ENCODE data around the gene HMGA1. TPM values are rescaled to one million over a fixed set of nuclear protein-coding genes. Genes with fewer than 3 reads are reported as not detected.
A peak's percentile ranks its signal among the peaks of the same experiment; 100 is the strongest.

The HMGA1 gene
- total and polyA plus RNA-seq, 2 of the 13 experiments (the other 11 are each of a cell fraction or from before 2014, with no cell fraction given): 117 to 145 TPM

GRCh38 chr6:34248198-34248726 is 11.6 kb downstream of the HMGA1 start (continued):
- TF ChIP-seq EZH2 (conservative IDR thresholded peaks at IDR 0.05; ENCODE audit: low read depth, low read length) (no peak), ZNF546 (CRISPR knock-in tag; conservative IDR thresholded peaks at IDR 0.05) (no peak), ZNF484 (CRISPR knock-in tag; IDR thresholded peaks at IDR 0.05; ENCODE audit: borderline replicate concordance, low read depth) (no peak), REPIN1 (CRISPR knock-in tag; IDR thresholded peaks at IDR 0.05; ENCODE audit: borderline replicate concordance, low read depth) (no peak), ZSCAN22 (CRISPR knock-in tag; IDR thresholded peaks at IDR 0.05) (no peak), CEBPZ (IDR thresholded peaks at IDR 0.05; ENCODE audit: low read length) (no peak), ZNF331 (CRISPR knock-in tag; IDR thresholded peaks at IDR 0.05) (no peak), ZBTB40 (IDR thresholded peaks at IDR 0.05) (no peak), ZBTB40 (CRISPR knock-in tag; IDR thresholded peaks at IDR 0.05) (peak; percentile 51; the same call in 1 of the 2 replicates), GABPA (IDR thresholded peaks at IDR 0.05; ENCODE audit: low read depth, low read length) (no peak), GABPA (CRISPR knock-in tag; IDR thresholded peaks at IDR 0.05; ENCODE audit: low read depth) (no peak), FOXM1 (CRISPR knock-in tag; IDR thresholded peaks at IDR 0.05) (no peak), MYNN (CRISPR knock-in tag; IDR thresholded peaks at IDR 0.05; ENCODE audit: low read depth) (no peak), HDAC6 (IDR thresholded peaks at IDR 0.05; ENCODE audit: low read depth, low read length) (no peak)

Data from HepG2 (cell line).